Left ventricle myocardium inferior (tissue), 1 donor: ENCODE results near the gene CPA1. TPM values are rescaled to one million over a fixed set of nuclear protein-coding genes. Genes with fewer than 3 reads are reported as not detected.
A peak's percentile ranks its signal among the peaks of the same experiment; 100 is the strongest.

ENCODE experiments used
- DNase-seq: peaks from one replicate; pipeline ENCODE4 v3.0.0-alpha.2; 2020
- H3K27ac ChIP-seq: fragments of 200-600 bp; replicated peaks from 2 replicates; pipeline ENCODE4 v1.8.0; 2021
- H3K27me3 ChIP-seq: fragments of 200-600 bp; 2 replicates; pipeline ENCODE4 v1.8.0; 2021; ENCODE audit warnings: low read depth
- H3K36me3 ChIP-seq: fragments of 200-600 bp; 2 replicates; pipeline ENCODE4 v1.8.0; 2021
- H3K4me1 ChIP-seq: fragments of 200-600 bp; 2 replicates; pipeline ENCODE4 v1.8.0; 2021
- H3K4me3 ChIP-seq: fragments of 200-600 bp; 2 replicates; pipeline ENCODE4 v1.8.0; 2021; ENCODE audit warnings: mild to moderate bottlenecking, moderate library complexity
- H3K9me3 ChIP-seq: fragments of 200-600 bp; replicated peaks from 2 replicates; pipeline ENCODE4 v1.8.0; 2021
- CTCF ChIP-seq: fragments of 200-600 bp; IDR thresholded peaks from 2 replicates; pipeline ENCODE4 v1.8.0; 2021; ENCODE audit warnings: antibody characterized with exemption, mild to moderate bottlenecking, borderline replicate concordance
- intact Hi-C: fragments of 100-400 bp; cut with micrococcal nuclease; formaldehyde crosslinking; loops from one replicate; pipeline ENCODE4 v1.11.0; 2022
- total RNA-seq: library from RNA; stranded (reverse); fragmentation: NEBNext Ultra II Directional; extraction: Animal tissue kit (Norgen Biotek cat#: 25700); gene quantifications from one replicate; pipeline ENCODE4 v1.2.1, GENCODE V29; 2021
- donor health status: DM: no; HTN: yes; CAD: no; lungs with severe emphysema.

Gene CPA1
- total RNA-seq, 1 donor from 2014 or later = not detected

DNA sequence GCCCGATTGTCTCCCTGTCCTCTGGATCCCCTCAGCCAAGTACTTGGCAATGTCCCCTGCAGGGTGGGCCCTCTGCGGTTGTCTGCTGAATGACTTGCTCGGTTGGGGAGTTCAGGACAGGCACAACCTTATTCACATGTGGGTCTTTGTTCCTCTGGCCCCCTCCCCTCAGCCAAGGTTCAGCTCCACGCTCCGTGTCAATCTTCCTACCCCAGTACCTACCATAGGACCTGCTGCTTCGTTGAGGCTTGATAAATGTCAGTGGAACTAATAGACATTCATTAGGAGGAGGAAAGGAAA lies 28.6 kb upstream of the CPA1 start:
- Histone ChIP-seq H3K36me3 (no peaks in the 10 kb centered on the region), H3K27ac (peak overlapping the region; percentile 75), H3K4me1 (peaks cover 35% of the 10 kb centered on the region), H3K4me3 (no peak overlapping the region), H3K9me3 (no peaks in the 10 kb centered on the region), H3K27me3 (peaks cover 13% of the 10 kb centered on the region)
- no peak for DNase-seq
- no peak for TF ChIP-seq CTCF
- intact Hi-C loops = no loop called here

DNA sequence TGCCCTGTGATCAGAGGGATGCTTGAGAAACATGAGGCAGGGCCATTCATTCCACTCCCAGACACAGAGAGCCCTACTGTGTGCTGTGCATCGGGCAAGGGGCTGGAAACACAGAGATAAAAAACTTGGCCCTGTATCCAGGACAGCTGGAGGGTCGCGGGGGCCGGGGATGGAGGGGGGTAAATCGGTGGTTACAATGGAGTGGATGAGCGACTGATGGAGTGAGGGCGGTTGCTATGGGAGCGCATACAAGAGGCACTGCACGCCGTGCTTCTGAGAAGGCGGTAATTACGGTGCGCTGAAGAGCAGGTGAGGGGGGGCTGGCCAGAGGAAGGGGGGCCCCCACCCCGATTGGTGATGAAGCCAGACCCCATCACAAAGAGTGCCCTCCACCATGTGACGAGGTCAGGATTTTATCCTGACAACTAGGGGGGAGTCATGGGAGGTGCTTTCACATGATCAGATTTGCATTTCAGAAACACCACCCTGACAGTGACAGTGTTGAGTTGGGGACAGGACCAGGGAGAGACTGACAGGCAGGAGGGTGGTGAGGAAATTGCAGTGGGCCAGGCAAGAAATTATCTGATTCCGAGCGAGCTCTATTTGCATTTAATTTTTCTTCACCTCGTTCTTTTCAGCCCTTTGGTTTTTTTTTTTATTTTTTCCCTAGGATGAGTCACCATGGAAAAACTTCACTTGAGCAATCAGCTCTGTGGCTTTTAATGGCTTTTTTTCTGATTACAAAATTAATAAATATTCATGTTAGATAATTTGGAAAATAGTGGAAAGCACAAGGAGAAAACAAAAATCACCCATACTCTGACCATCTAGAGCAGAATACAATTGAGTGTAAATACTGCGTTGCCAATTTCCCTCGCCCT lies 27.9 kb upstream of the CPA1 start:
- no peak for TF ChIP-seq CTCF
- Histone ChIP-seq H3K27ac (peak overlapping the region; percentile 75), H3K4me3 (peak overlapping the region; percentile 14), H3K4me1 (peaks cover 40% of the 10 kb centered on the region), H3K36me3 (no peaks in the 10 kb centered on the region), H3K9me3 (no peaks in the 10 kb centered on the region), H3K27me3 (peaks cover 8% of the 10 kb centered on the region)
- no peak for DNase-seq
- intact Hi-C loops = no loop called here

DNA sequence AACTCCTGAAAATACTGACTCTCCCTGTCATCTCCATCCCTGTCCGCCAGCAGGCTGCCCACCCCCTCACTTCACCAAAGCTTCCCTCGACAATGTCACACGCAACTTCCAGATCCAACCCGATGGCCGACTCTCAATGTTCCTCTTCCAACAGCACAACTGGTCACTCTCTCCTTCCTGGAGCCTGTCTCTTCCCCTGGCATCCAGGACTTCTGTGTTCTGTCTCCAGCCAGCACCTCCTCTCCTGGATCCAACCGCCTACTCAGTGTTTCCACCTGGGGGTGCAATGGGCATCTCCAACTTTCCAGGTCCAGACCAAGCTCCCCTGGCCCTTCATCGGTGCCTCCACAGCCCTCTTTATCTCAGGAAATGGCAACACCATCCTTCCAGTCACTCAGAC lies 27.1 kb upstream of the CPA1 start:
- peaks cover 8% of the 10 kb centered on the region for H3K27me3 ChIP-seq

DNA sequence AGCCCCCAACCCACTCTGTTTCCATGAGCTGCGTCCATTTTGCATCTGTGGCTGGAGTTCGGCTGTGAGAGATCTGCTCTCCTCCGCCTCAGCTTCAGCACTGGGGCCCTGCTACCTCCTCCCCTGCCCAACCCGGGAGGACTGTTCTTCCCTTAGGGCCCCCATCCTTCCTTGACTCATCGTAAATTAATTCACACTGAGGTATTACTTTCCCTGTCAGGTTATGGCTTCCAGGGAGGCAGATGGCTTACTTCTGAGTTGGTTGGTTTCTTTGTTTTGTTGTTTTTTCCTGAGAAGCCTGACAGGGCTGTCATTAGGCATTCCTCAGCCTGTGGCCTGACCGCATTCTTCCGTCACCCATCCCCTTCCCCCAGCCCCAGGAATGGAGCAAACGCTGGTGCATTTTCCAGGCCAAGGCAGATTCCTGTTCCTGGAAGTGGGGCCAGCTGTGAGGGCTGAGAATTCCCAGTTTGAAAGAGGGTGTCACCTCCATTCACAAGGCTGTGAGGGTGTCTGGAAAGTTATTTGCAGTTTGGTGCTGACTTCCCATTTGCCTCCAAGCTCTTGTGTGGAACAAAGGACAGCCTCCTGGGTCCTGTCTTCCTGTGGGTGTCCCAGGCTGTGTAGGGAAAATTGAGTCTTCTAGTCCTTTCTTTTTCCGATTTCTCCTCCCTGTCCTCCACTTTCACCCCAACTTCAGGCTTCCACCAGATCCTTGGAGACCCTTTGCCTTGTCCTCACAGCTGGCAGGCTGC lies 24.0 kb upstream of the CPA1 start:
- Histone ChIP-seq H3K4me3 (no peak overlapping the region), H3K27ac (peak overlapping the region; percentile 73), H3K4me1 (peaks cover 30% of the 10 kb centered on the region), H3K36me3 (no peaks in the 10 kb centered on the region), H3K9me3 (peaks cover 25% of the 10 kb centered on the region), H3K27me3 (peaks cover 8% of the 10 kb centered on the region)
- peak; percentile 31 for DNase-seq
- TF ChIP-seq CTCF = no peak
- intact Hi-C loops = no loop called here

More for the DNA sequence above, 27.1 kb upstream of the CPA1 start:
- H3K4me1 ChIP-seq = peaks cover 40% of the 10 kb centered on the region
- intact Hi-C loops = no loop called here
- H3K36me3 ChIP-seq = no peaks in the 10 kb centered on the region
- peak overlapping the region; percentile 75 for H3K27ac ChIP-seq
- DNase-seq = no peak
- no peak for TF ChIP-seq CTCF
- no peak overlapping the region for H3K4me3 ChIP-seq
- H3K9me3 ChIP-seq = no peaks in the 10 kb centered on the region

DNA sequence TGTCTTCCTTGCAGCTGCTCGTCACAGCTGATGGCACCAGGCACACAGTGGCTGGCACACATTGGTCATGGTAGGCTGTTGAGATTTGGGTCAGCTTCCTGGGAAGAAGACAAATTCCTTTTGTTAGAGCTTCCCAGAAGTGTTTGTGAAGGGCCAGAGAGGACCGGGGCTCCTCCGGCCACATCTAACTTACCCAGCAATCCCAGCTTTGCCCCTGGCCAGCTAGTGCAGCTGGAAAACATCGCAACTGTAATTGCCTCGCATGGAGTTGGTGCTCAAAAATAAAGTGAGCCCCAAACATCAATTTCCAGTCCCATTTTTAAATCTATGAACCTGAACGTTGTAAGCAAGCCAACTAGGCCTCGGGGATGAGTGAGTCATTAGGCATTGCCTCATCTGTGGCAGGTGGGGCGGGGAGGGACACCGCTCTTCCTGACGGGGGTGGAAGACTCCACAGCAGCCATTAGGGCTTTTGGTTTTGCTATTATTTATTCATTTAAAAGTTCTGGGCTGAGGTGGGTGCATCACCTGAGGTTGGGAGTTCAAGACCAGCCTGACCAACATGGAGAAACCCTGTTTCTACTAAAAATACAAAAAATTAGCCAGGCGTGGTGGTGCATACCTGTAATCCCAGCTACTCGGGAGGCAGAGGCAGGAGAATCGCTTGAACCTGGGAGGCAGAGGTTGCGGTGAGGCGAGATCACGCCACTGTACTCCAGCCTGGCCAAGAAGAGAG lies 23.2 kb upstream of the CPA1 start:
- peak; percentile 30 for DNase-seq
- TF ChIP-seq CTCF = no peak
- intact Hi-C loops = no loop called here

More for the DNA sequence above, 23.2 kb upstream of the CPA1 start:
- peaks cover 5% of the 10 kb centered on the region for H3K27me3 ChIP-seq
- H3K9me3 ChIP-seq = peaks cover 25% of the 10 kb centered on the region
- peak overlapping the region; percentile 73 for H3K27ac ChIP-seq
- H3K4me3 ChIP-seq = no peak overlapping the region
- H3K4me1 ChIP-seq = peaks cover 22% of the 10 kb centered on the region
- H3K36me3 ChIP-seq = no peaks in the 10 kb centered on the region
